ENCODE results near the gene STK36.

GRCh38 chr2:218644721-218645120 is 27.2 kb upstream of the STK36 start:
- TF ChIP-seq CTCF (IDR thresholded peaks at IDR 0.05; ENCODE audit: poor library complexity) (no peak), EZH2phosphoT487 (IDR thresholded peaks at IDR 0.05; ENCODE audit: low read depth, severe bottlenecking, unreplicated experiment) (no peak)
